ENCODE measurements around the gene MGLL. TPM values are rescaled to one million over a fixed set of nuclear protein-coding genes. Genes with fewer than 3 reads are reported as not detected.

The MGLL gene
- total RNA-seq, 2 donors from 2014 or later: 123 to 200 TPM

GRCh38 chr3:127743351-127744252 is 78.7 kb downstream of the MGLL start:
- Histone ChIP-seq H3K36me3 (no peaks in the 10 kb centered on the region), H3K9me3 (no peaks in the 10 kb centered on the region), H3K9ac (ENCODE audit: low read depth in 2 of 2, low read length in 2 of 2) (no peak overlapping the region), H3K27ac (peak overlapping the region; percentile 3), H3K4me3 (no peak overlapping the region), H3K4me1 (peaks cover 13% of the 10 kb centered on the region), H3K27me3 (no peaks in the 10 kb centered on the region)
- DNase-seq: no peak
- no peak for TF ChIP-seq CTCF (IDR thresholded peaks at IDR 0.05)
- intact Hi-C loops (cut with DNase I): no loop called here

- no peak for DNase-seq
- no peak overlapping the region for H3K27ac ChIP-seq
- H3K36me3 ChIP-seq: no peaks in the 10 kb centered on the region
- no peak overlapping the region for H3K9ac ChIP-seq (ENCODE audit: low read depth in 2 of 2, low read length in 2 of 2)
- peaks cover 16% of the 10 kb centered on the region for H3K4me1 ChIP-seq
- no peak for TF ChIP-seq CTCF (IDR thresholded peaks at IDR 0.05)
- intact Hi-C loops (cut with DNase I): no loop called here
- H3K4me3 ChIP-seq: no peak overlapping the region
- no peaks in the 10 kb centered on the region for H3K9me3 ChIP-seq
- H3K27me3 ChIP-seq: no peaks in the 10 kb centered on the region
Observed at GRCh38 chr3:127742580-127742979, 79.7 kb downstream of the MGLL start.

- H3K27me3 ChIP-seq: no peaks in the 10 kb centered on the region
- H3K4me3 ChIP-seq: no peak overlapping the region
- H3K4me1 ChIP-seq: peaks cover 14% of the 10 kb centered on the region
- H3K9ac ChIP-seq (ENCODE audit: low read depth in 2 of 2, low read length in 2 of 2): no peak overlapping the region
- no peak for TF ChIP-seq CTCF (IDR thresholded peaks at IDR 0.05)
- no peak overlapping the region for H3K27ac ChIP-seq
- H3K36me3 ChIP-seq: no peaks in the 10 kb centered on the region
- H3K9me3 ChIP-seq: no peaks in the 10 kb centered on the region
- intact Hi-C loops (cut with DNase I): no loop called here
- no peak for DNase-seq
Observed at GRCh38 chr3:127741690-127742089, 80.6 kb downstream of the MGLL start.

GRCh38 chr3:127741246-127741645 is 81.1 kb downstream of the MGLL start:
- Histone ChIP-seq H3K9ac (ENCODE audit: low read depth in 2 of 2, low read length in 2 of 2) (no peak overlapping the region), H3K27me3 (no peaks in the 10 kb centered on the region), H3K27ac (no peak overlapping the region), H3K9me3 (no peaks in the 10 kb centered on the region), H3K36me3 (no peaks in the 10 kb centered on the region), H3K4me1 (peaks cover 15% of the 10 kb centered on the region), H3K4me3 (no peak overlapping the region)
- intact Hi-C loops (cut with DNase I): no loop called here
- no peak for DNase-seq
- no peak for TF ChIP-seq CTCF (IDR thresholded peaks at IDR 0.05)

- H3K27ac ChIP-seq: no peak overlapping the region
- DNase-seq: no peak
- no peak overlapping the region for H3K9ac ChIP-seq (ENCODE audit: low read depth in 2 of 2, low read length in 2 of 2)
- H3K4me3 ChIP-seq: no peak overlapping the region
- H3K4me1 ChIP-seq: peaks cover 19% of the 10 kb centered on the region
- intact Hi-C loops (cut with DNase I): no loop called here
- H3K27me3 ChIP-seq: no peaks in the 10 kb centered on the region
- H3K9me3 ChIP-seq: no peaks in the 10 kb centered on the region
- no peak for TF ChIP-seq CTCF (IDR thresholded peaks at IDR 0.05)
- H3K36me3 ChIP-seq: no peaks in the 10 kb centered on the region
Observed at GRCh38 chr3:127740136-127740915, 82.0 kb downstream of the MGLL start.
